ENCODE measurements around the gene HMCN2.

The HMCN2 gene

DNA sequence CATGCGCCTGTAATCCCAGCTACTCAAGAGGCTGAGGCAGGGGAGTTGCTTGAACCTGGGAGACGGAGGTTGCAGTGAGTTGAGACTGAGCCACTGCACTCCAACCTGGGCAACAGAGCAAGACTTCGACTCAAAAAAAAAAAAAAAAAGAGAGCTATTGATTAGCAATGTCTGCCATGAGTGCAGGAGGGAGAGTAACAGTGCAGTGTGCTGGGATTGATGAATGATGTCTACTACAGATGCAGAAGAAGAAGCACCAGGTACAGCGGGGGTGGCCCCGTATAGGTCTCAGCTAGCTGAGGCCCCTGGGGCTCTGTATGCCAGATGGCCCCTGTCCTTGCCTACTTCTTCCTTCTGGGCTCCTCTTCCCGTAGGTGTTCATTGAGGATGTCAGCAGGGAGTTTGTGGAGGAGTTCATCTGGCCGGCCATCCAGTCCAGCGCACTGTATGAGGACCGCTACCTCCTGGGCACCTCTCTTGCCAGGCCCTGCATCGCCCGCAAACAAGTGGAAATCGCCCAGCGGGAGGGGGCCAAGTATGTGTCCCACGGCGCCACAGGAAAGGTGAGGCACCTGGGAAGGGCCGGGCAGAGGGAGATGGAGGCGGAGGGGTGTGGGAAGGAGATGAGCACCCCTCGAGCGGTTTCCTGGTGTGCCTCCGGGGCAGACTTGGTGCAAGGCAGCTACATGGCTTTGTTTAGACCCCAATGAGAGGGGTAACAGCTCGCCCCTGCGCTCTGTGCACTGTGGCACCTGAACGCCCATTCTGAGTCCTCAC lies 192.7 kb downstream of the HMCN2 start:
- FAIRE-seq = no peak

DNA sequence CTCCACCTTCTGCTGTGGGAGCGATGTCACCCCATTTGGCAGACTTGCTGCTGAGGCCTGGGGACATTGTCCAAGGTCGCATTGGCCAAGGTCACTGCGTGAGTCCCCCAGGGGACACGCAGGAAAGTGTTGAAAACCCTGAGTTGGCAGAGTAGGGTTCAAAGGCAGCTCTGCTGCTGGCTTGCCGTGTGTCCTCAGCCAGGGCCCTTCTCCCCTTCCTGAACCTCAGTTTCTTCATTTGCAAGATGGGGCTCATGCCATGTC lies 193.2 kb downstream of the HMCN2 start:
- no peak for FAIRE-seq

DNA sequence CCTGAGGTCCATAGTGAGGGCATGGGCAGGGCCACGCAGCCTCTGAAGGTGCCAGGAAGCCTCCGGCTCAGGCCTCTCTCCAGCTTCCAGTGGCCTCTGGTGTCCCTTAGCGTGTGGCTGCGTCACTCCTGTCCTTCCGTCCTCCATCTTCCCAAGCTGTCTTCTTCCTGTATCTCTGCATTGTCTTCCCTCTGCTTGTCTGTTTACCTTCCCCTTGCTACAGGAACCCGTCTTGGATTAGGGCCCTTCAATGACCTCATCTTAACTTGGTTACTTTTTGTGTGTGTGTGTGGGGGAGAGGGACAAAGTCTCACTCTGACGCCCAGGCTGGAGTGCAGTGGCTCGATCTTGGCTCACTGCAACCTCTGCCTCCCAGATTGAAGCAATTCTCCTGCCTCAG lies 193.6 kb downstream of the HMCN2 start:
- FAIRE-seq = no peak

DNA sequence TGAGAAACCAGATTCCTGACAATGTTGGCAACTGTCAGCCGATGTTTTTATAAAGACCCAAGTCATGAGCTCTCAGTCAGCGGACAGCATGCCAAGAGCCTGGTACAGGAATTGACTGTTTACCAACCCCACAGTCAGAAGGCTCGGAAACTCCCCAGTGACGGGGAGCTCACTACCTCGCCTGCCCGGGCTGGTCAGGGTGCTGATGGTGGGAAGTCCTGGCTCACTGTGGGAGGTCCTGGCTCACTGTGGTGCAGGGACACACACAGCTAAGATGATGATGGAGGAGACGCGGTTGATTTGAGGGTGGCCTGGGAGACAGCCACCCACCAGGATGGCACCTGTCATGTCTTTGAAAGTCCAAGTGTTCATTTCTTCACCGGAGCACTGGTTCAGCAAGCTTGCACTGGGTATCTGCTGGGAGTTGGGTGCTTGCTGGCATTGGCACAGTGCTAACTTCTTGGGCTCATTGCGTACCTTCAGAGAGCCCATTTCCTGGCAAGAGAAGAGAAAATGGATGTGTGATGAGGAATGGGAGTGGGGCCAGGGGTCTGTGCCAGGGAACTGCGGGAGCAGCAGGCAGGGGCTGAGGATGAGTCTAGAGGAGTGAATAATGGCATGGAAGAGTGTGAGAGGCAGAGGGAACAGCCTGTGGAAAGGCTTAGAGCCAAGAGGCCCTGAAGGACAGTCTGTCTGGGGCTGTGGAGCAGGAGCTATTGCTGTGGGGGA lies 194.5 kb downstream of the HMCN2 start:
- FAIRE-seq = no peak

DNA sequence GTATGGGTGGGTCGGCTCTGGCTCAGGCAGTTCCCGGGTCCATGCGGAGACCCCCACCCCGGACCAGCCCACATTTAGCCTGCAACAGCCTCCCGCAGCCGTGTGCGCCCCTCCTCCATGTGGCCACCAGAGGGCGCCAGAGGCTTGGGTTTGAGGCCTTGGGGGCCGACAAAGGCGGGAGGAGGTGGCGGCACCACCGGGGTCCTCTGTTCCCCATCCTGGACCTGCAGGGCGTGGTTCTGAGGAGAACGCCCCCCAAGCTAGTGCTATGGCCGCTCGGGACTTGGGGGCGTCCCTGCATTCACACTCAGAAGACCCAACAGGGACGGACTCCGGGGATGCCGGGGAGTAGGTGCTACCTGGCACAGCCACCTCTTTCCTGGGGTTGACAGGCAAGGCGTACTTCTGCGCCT lies 195.7 kb downstream of the HMCN2 start:
- FAIRE-seq = no peak

DNA sequence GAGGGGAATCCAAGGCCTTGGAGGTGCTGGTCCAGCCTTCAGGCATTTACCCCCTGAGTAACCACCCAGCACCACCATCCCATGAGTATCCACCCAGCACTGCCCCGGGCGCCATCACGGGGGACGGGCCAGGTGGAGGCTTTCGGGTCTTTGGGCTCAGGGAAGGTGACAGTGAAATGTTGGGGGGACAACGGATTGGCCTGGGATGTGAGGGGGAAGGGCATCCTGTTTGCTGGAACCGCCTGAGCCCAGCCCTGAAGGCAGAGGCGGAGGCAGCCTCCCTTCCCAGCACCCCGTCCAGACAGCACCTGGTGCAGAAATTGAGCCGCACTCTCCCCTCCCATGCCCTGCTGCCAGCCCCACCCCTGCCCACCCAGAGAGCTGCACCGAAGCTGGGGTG lies 196.2 kb downstream of the HMCN2 start:
- no peak for FAIRE-seq

DNA sequence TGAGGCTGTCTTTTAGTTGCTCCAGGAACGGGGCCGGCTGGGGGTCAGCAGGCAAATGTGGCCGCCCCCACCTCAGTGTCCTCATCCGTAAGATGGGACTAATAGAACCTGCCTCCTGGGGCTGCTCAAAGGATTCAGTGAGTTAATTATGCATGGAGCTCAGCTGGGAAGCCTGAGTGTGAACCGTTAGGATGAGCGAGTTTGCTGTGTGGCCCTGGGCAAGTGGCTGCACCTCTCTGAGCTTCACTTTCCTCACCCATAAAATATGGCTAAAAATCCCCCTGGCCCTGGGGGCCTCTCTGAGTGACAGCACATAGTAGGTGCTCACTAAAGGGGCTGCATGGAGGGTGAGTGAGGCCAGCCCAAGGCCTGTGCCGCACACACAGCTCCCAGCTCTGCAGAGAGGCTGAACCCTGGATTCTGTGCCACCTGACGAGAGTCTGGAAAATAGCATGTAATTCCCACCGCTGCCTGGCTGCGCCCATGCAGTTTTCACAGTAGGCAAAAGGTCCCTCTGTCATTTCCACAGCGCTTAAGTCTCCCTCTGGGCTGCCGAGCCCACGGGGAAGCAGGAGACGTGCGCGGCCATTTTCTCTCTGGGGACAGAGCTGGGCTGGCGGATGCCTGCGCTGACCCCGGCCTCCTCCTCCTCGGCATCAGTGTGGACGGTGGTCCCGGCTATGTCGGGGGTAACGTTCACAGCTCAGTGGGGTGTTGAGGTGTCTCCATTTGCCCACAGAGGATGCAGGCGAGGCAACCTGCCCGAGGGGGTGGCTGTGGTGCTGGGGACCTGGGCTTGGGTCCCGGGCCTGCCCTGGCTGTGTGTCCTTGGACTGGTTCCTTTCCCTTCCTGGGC lies 197.4 kb downstream of the HMCN2 start:
- no peak for FAIRE-seq

DNA sequence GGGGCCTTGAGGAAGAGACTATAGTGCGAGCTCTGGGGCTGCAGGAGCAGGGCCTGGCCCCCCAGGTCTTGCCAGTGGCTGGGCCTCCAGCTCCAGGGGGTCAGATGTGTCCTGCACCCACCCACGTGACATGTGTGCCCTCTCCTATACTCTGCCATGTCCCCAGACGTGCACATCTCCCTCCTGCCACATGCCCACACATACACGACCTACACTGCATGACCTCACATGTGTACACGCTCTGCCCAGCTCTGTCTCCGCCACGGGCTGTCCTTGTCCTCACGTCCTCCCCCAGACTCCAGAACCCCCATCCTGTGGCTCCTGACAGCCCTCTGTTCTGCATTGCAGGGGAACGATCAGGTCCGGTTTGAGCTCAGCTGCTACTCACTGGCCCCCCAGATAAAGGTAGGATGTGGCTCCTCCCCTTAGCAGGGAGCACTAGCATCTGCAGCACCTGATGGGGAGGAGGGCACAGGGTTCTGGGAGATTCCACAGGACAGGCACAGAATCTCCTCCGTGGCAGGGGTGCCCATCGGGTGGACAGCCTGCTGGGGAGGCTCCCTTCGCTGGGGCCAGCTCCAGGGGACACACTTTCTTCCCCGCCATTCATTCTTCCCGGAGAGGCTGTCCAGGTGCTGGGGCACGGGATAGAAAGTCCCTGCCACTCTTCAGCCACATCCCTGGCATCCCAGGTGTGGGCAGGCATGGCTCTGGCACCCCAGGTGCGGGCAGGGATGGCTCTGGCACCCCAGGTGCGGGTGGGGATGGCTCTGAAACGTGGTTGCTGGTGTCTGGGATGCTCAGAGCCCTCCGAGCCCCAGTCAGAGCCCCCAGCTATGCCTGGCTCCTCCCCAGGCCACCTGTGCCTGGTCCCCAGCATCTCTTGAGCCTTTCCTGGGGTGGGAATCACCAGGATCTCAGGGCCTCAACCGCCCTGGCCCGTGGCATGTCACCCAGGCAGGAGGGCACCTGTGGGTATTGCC lies 198.5 kb downstream of the HMCN2 start:
- FAIRE-seq = no peak

DNA sequence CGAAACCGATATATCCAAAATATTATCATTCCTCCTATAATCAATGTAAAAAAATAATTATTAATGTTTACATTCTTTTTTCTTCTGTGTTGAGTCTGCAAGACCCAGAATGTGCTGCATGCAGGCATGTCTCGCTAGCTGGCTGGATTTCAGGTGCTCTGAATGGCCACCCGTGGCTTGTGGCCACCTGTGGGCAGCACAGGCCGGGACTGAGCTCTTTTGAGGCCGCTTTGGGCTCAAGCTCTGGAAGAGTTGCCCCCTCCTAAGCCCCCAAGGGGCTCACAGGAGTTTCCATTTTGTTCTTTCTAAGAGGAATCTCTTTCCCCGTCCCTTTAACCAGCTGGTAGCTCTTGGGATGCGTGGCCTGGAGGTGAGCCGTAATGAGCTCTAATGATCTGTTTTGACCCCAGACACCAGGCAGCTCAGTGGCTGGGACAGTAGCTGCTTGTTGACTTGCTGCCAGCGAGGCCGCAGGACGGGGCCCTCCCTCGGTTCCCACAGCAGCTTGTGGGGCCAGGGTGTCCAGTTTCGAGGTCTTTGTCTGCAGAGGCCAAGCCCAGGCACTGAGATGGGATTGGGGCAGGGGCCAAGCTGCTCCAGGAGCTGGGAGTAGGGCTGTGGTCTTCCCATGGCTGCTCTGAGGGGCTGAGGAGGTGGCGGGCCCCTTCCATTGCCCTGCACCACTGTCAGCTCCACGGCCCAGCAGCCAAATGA lies 200.0 kb downstream of the HMCN2 start:
- no peak for FAIRE-seq

DNA sequence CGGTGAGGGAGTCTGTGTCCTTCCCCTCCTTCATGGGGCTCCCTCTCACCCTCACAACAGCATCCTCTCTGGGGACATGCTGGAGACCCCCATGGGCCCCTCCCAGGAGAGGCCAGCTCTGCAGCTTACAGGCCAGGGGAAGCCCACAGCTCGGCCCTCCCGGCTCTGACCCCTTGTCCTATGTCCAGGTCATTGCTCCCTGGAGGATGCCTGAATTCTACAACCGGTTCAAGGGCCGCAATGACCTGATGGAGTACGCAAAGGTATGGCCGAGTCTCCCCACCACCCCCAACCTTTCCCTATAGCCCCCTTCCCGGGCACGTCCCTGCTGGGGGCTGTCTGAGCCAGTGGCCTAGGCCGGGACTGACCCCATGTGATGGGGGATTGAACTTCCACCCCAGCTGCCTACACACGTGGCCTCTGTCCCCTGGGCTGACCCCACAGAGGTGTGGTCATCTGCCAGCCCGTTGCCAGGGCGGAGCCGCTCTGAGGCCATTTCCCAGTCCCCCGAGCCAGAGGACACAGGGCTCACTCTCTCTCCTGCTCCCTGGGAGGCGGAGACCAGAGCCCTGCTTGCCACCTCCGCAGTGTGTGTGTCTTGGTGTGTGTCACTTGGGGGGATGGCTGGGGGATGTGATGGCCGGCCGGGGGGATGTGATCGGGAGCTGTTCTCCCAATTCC lies 201.1 kb downstream of the HMCN2 start:
- FAIRE-seq = no peak

DNA sequence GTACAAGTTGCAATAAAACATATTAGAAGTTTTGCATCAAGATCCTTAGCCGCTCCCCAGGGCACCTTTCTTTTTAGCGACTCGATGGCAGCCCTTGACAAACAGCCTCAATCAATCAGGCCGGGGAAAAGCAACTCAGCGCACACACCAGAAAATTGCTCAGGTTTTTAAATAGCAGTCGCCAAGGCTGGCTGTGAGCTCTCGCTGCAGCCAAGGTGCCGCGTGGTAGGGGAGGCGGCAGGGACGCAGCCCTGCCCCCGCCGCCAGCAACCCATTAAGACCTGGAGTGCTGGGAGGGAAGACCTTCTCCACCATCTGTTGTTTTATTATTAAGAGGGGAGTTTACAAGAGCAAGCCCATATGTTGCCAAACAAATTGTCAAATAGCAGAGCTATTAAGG lies 201.8 kb downstream of the HMCN2 start:
- FAIRE-seq = no peak

DNA sequence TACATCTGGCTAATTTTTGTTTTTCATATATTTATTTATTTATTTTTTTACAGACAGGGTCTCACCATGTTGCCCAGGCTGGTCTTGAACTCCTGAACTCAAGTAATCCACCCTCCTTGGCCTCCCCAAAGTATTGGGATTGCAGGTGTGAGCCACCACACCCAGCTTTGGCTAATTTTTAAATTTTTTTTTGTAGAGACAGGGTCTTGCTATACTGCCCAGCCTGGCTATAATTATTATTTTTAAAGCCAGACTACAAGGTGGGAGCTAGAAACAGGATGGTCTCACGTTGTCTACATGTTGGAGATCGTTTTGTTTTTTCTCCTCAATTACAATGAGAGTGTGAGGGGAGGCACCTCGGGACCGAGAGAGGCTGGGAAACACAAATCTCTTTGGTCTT lies 203.0 kb downstream of the HMCN2 start:
- no peak for FAIRE-seq

DNA sequence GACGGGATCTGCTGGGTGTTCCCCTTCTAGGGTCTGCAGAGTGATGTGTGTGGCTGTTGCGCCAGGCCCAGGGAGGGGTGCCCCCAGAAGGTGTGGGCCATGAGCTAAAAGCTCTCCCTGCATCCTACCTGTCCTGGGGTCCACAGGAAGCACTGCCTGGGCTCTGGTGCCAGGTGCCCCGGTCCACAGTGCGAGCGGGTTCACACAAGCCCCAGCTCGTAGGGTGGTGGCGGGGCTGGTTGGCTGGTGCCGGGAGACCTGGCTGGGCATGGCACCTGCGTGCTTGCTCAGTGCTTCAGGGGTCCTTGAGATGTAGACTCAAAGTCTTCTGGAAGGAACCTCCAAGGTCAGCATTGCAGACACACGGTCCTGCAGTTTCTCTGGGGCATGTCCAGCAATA lies 204.7 kb downstream of the HMCN2 start:
- no peak for FAIRE-seq

DNA sequence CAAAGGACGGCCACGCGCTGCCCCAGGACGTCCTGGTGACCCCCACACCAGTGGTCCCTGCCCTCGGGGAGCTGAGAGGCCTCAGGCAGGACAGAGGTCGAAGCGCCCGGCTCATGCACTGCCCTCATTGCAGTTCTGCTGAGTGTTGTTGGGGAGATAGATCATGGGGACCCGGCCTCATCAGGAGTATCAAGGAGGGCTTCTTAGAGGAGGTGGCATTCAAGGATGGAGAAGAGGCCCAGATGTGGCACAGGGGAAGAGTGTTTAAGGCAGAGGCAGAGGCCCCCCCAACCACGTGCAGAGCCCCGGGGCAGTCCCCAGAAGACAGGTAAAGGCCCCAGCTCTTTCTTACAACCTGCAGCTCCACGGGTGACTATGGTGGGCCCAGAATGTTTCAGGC lies 205.4 kb downstream of the HMCN2 start:
- no peak for FAIRE-seq

DNA sequence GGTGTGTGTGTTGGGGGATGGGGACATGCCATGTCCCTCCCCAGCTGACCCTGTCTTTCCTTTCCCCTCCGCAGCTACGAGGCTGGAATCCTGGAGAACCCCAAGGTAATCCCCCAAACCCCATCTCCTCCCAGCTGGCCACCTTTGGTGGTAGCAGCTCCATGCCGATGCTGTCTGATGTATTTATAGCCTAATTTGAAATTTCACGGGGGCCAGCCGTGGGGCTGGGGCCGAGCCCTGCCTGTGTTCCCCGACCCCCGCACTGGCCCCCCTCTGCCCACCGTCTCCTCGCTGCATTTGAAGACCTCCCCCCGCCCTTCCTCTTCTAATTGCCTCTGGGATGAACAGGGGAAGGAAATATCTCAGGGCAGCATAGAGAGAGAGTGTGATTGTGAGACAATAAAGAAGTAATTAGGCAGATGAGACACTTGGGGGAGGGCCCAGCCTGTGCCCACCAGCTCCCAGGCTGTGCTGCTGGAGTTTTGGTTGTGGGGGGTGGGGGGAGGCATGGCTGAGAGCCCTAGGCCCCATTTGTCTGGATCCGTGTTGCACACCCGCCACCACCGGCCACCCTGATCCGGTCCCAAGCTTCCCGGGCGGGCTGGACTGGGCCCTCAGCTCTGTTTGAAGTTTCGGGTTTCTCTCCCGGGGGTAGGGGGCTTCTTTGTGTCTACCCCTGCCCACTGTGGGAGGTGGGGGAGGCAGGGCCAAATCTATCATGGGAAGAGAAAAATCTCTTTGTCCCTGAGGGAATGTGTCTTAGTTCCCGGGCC lies 206.0 kb downstream of the HMCN2 start:
- FAIRE-seq = no peak

DNA sequence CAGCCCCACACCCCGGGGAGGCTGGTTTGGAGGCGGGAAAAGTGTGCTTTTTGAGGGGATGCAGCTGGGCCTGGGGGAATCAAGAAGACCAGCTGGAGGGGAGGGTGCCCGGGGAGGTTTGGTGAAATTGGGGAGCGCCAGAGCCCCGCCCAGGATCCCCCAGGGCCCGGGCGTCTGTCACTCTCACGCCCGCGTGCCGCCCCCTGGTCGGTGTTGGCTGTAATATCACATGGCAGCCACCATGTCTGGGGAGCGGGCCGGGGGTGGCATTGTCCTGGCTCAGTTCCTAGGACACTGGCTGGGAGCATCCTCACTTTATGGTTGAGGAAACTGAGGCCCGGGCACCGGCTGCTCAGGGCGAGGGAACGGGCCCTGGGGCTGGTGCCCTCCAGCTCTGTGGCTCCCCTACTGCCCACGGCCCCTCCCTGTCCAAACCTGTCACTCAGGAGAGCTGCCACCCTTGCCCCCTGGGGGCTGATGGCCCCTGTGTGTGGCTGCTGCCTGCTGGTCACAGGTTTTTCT lies 206.7 kb downstream of the HMCN2 start:
- FAIRE-seq = no peak

DNA sequence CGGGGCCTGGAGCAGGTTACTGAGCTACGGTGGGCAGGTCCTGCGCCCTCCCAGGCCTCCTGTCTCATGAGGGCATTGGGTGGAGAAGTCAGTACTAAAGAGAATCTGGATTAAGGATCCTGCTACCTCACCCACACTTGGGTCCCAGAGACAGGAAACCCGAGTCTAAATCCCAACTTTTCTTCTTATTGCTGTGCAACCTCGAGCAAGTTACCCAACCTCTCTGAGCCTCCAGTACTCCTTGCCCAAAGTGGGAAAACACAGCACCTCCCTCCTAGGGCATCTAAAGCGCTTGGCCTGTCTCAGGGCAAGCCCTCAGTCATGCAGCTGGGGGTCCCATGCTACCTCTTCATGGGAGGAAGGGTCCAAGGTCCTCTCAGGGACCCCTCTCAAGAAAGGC lies 207.4 kb downstream of the HMCN2 start:
- FAIRE-seq = no peak

DNA sequence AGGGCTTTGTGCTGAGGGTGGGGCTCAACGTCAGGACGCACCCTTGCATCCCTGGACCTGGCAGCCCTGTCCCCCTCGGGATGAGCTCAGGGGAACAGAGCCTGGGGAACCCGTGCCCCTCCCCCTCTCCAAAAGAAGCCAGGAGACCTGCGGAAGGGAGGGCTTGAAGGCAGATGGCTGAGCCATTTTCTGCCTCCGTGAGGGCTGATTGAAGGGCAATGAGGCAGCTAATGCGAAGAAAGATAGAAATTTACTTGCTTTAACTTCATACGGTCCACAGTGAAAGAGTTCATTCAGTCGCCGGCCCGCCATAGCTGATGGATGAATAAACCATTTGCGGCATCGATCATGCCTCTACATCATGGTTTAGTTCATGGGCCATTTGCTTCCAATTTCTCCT lies 208.0 kb downstream of the HMCN2 start:
- FAIRE-seq = no peak

DNA sequence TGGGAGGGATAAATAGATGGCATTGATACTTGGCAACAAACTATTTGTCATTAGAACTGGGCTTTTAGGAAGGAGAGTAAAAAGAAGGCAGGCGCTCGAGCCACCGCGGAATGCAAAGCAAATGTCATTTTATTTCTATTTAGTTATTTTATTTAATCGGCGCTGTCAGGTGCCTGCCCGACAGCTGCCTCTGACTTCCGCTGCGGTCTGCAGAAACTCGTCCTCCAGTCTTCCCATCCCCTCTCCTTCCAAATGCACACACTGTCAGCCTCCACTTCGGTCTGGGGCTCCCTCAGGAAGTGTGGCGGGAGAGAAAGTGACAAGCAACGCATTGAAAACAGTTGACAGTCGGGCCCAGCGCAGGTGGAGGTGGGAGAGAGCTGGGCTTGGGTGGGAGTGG lies 208.5 kb downstream of the HMCN2 start:
- no peak for FAIRE-seq

DNA sequence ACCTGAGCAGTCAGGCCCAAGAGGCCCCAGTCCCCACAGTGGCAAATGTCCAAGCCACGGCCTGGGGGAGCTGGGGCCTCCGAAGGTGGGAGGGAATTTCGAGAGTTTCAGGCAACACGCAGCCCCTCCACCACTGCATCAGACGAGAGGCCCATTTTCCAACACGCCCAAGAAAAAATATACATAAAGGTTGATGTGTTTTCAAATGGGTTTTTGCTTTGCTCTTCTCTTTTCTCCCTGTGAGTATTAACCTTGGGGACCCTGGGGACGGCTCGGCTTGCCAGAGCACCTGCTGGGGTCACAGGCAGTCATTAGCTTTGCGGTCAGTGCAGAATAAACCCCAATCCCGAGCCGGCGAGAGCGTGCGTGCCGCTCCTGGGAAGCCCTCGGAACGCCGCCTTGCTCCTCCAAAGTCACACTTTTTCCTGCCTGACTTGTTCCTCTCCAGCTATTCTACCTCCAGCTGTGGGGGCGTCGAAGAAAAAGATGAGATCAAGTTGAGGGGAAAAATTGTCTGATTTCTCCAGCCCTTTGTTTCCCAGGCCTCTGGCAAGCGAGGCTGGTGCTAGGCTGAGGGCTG lies 210.7 kb downstream of the HMCN2 start:
- no peak for FAIRE-seq

Data from A204.1 (cell line).